Endodermal cell (in vitro differentiated cells): Measurements from ENCODE around the gene DHRS2. TPM values are rescaled to one million over a fixed set of nuclear protein-coding genes. Genes with fewer than 3 reads are reported as not detected.

ENCODE experiments used
- DNase-seq: peaks from one replicate; pipeline ENCODE4 v3.0.0-alpha.2; 2017
- H3K27ac ChIP-seq: 2 replicates; pipeline ENCODE4 v1.5.1; 2013; ENCODE audit warnings: mild to moderate bottlenecking, low read depth, low read length, moderate library complexity
- H3K27me3 ChIP-seq: 2 replicates; pipeline ENCODE4 v1.6.1; 2013; ENCODE audit warnings: mild to moderate bottlenecking, low read length, moderate library complexity; ENCODE audit not compliant: insufficient read depth, control insufficient read depth, poor library complexity, severe bottlenecking
- H3K36me3 ChIP-seq: 2 replicates; pipeline ENCODE4 v1.7.0; 2013; ENCODE audit warnings: mild to moderate bottlenecking, low read length, moderate library complexity; ENCODE audit not compliant: control insufficient read depth, insufficient read depth
- H3K4me1 ChIP-seq: one replicate; pipeline ENCODE4 v1.7.0; 2013; ENCODE audit warnings: low read length; ENCODE audit not compliant: control insufficient read depth, insufficient read depth
- H3K4me3 ChIP-seq: 2 replicates; pipeline ENCODE4 v1.5.1; 2013; ENCODE audit warnings: mild to moderate bottlenecking, low read length, moderate library complexity
- H3K9ac ChIP-seq: 2 replicates; pipeline ENCODE4 v1.6.1; 2013; ENCODE audit warnings: mild to moderate bottlenecking, low read length, moderate library complexity; ENCODE audit not compliant: poor library complexity, severe bottlenecking; ENCODE audit errors: extremely low read depth
- H3K9me3 ChIP-seq: 2 replicates; pipeline ENCODE4 v1.6.1; 2013; ENCODE audit warnings: mild to moderate bottlenecking, low read length, moderate library complexity; ENCODE audit not compliant: control insufficient read depth
- H3K27ac Mint-ChIP-seq: 2 replicates; pipeline ENCODE4 v1.8.0; 2020; ENCODE audit warnings: mixed read lengths
- H3K27me3 Mint-ChIP-seq: 2 replicates; pipeline ENCODE4 v1.8.0; 2021; ENCODE audit warnings: mild to moderate bottlenecking, mixed read lengths; ENCODE audit not compliant: insufficient read depth
- H3K36me3 Mint-ChIP-seq: 2 replicates; pipeline ENCODE4 v1.8.0; 2020; ENCODE audit warnings: low read depth, mixed read lengths
- H3K4me1 Mint-ChIP-seq: 2 replicates; pipeline ENCODE4 v1.8.0; 2020; ENCODE audit warnings: mixed read lengths
- H3K4me3 Mint-ChIP-seq: 2 replicates; pipeline ENCODE4 v1.8.0; 2020; ENCODE audit warnings: mild to moderate bottlenecking, moderate library complexity, mixed read lengths
- H3K9me3 Mint-ChIP-seq: 2 replicates; pipeline ENCODE4 v1.8.0; 2020; ENCODE audit warnings: mild to moderate bottlenecking, mixed read lengths
- CTCF ChIP-seq: fragments of 200-600 bp; sonication (generic); conservative IDR thresholded peaks from 2 replicates; pipeline ENCODE4 v1.5.0; 2021; ENCODE audit warnings: antibody characterized with exemption, mild to moderate bottlenecking
- WGBS, 2 experiments: methylation state at CpG; one replicate each; pipeline versions ENCODE4 v1.1.5 to v1.1.7; 2013; ENCODE audit warnings: missing lambda C conversion rate in 2 of 2, mixed read lengths in 1 of 2; ENCODE audit not compliant: insufficient coverage in 1 of 2, insufficient read length in 1 of 2; 5-methylcytosine and 5-hydroxymethylcytosine counted together
- long read RNA-seq, 4 experiments: library from polyadenylated mRNA in 2 of 4; library from RNA in 1 of 4; library from capped mRNA in 1 of 4; stranded (forward) in 3 of 4; unstranded in 1 of 4; transcript quantifications; one replicate each; pipeline ENCODE4 v2.0.0, GENCODE V29; 2020 to 2021; ENCODE audit warnings: inconsistent platforms in 1 of 4
- polyA plus RNA-seq, 2 experiments: library from polyadenylated mRNA; stranded (reverse); fragments of 50-300 nt; gene quantifications; one replicate each; pipeline ENCODE4 v1.2.3, GENCODE V29; 2013
- total RNA-seq, 2 donors: library from RNA; stranded (reverse); fragmentation: NEBNext Ultra II Directional in 1 of 2; extraction: Animal tissue kit (Norgen Biotek cat#: 25700) in 1 of 2; gene quantifications; 2 replicates in 1 of 2; 3 replicates in 1 of 2; pipeline ENCODE4 v1.2.1, GENCODE V29; 2021

The DHRS2 gene
- total RNA-seq: 1 to 10 TPM in 1 of 2 donors, under 1 TPM in 1; 0.66 to 1.2 TPM
- polyA plus RNA-seq (2013, experiment 1 of 2): 1.4 TPM
- 1.1 TPM for polyA plus RNA-seq (2013, experiment 2 of 2)
- long read RNA-seq, experiment 1: 0 reads
- long read RNA-seq, experiment 2: 0 reads
- long read RNA-seq, experiment 3, partial matches to known transcripts: 0 of 5 reads
- long read RNA-seq, experiment 3, other reads (novel, unspliced or antisense): 5 of 5 reads
- long read RNA-seq, experiment 4, partial matches to known transcripts: 1 of 4 reads
- long read RNA-seq, experiment 4, other reads (novel, unspliced or antisense): 2 of 4 reads

GRCh38 chr14:23636317-23637211 lies at the start of gene DHRS2:
Gene DHRS2 (plus strand): TSS chr14:23636364. CDS start chr14:23638865, 2,501 bp downstream.
- Mint-ChIP-seq H3K36me3 (no peaks in the 10 kb centered on the region), H3K4me3 (no peak within 1 kb of the TSS), H3K9me3 (peaks cover 24% of the 10 kb centered on the region), H3K4me1 (peaks cover 14% of the 10 kb centered on the region), H3K27me3 (no peaks in the 10 kb centered on the region), H3K27ac (no peak within 1 kb of the TSS)
- TF ChIP-seq CTCF: no peak
- no peak for DNase-seq
- Histone ChIP-seq H3K36me3 (no peaks in the 10 kb centered on the region), H3K9me3 (no peaks in the 10 kb centered on the region), H3K27me3 (no peaks in the 10 kb centered on the region), H3K9ac (no peak within 1 kb of the TSS), H3K4me1 (peaks cover 19% of the 10 kb centered on the region), H3K4me3 (no peak within 1 kb of the TSS), H3K27ac (no peak within 1 kb of the TSS)
- 88 to 91% methylated on average over 21 to 23 of the region's 23 CpGs for WGBS, 2 experiments

- Mint-ChIP-seq H3K4me1 (peaks cover 6% of the 10 kb centered on the region), H3K4me3 (no peak overlapping the region), H3K9me3 (peaks cover 13% of the 10 kb centered on the region), H3K27ac (no peak overlapping the region), H3K36me3 (no peaks in the 10 kb centered on the region), H3K27me3 (peaks cover 17% of the 10 kb centered on the region)
- Histone ChIP-seq H3K4me3 (no peak overlapping the region), H3K27me3 (no peaks in the 10 kb centered on the region), H3K27ac (no peak overlapping the region), H3K36me3 (no peaks in the 10 kb centered on the region), H3K9ac (no peak overlapping the region), H3K4me1 (no peaks in the 10 kb centered on the region), H3K9me3 (peaks cover 5% of the 10 kb centered on the region)
- peak; percentile 96 for DNase-seq
- peak; percentile 91 for TF ChIP-seq CTCF
- 7 to 21% methylated on average over 3 to 5 of the region's 5 CpGs for WGBS, 2 experiments
These were observed 47.1 kb upstream of the DHRS2 start for GRCh38 chr14:23588884-23589598.

- Mint-ChIP-seq H3K27ac (no peak overlapping the region), H3K4me3 (no peak overlapping the region), H3K9me3 (peaks cover 9% of the 10 kb centered on the region), H3K27me3 (peaks cover 18% of the 10 kb centered on the region), H3K4me1 (peaks cover 6% of the 10 kb centered on the region), H3K36me3 (no peaks in the 10 kb centered on the region)
- TF ChIP-seq CTCF: no peak
- no peaks in the 10 kb centered on the region for H3K4me1 ChIP-seq
- H3K9ac ChIP-seq: no peak overlapping the region
- 97% methylated on average over 2 of the region's 2 CpGs; no CpG with 5 or more reads in 1 of the 2 experiments for WGBS, 2 experiments
- no peaks in the 10 kb centered on the region for H3K27me3 ChIP-seq
- peaks cover 5% of the 10 kb centered on the region for H3K9me3 ChIP-seq
- H3K27ac ChIP-seq: no peak overlapping the region
- no peak for DNase-seq
- no peak overlapping the region for H3K4me3 ChIP-seq
- H3K36me3 ChIP-seq: no peaks in the 10 kb centered on the region
These were observed 46.6 kb upstream of the DHRS2 start for GRCh38 chr14:23589606-23590005.
